HG03159 (cell line): ENCODE measurements around the gene TET2.

Source experiments
- ATAC-seq: cut with Tn5 transposase; IDR thresholded peaks from one replicate; pipeline ENCODE4 v1.9.1; 2021; ENCODE audit warnings: mild to moderate bottlenecking, moderate library complexity; ENCODE audit not compliant: unreplicated experiment

Gene TET2

GRCh38 chr4:105181259-105181658 is 34.6 kb downstream of the TET2 start:
- no peak for ATAC-seq

- no peak for ATAC-seq
These were observed 35.5 kb downstream of the TET2 start for GRCh38 chr4:105182211-105182610.

- ATAC-seq: no peak
These were observed 37.8 kb downstream of the TET2 start for GRCh38 chr4:105184316-105184980.

DNA sequence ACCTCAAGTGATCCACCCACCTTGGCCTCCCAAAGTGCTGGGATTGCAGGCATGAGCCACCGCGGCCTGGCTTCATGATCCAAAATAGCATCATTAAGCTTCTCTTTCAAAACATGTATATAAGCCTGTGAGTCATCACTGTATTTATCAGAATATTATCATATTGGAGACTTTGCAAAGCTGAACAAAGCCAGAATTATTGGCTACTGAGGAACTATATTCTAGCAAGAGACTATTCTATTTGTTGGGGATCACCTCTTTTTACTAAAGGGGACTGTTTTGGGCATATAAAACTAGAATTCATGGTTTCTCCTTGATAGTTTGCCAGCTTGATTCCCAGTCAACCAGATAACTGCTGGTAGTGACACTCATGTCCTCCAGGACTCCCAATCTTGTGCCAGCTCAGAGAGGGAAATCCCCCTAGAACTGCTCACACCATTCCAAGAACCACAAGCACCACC is 40.1 kb downstream of the TET2 start:
- ATAC-seq: no peak

DNA sequence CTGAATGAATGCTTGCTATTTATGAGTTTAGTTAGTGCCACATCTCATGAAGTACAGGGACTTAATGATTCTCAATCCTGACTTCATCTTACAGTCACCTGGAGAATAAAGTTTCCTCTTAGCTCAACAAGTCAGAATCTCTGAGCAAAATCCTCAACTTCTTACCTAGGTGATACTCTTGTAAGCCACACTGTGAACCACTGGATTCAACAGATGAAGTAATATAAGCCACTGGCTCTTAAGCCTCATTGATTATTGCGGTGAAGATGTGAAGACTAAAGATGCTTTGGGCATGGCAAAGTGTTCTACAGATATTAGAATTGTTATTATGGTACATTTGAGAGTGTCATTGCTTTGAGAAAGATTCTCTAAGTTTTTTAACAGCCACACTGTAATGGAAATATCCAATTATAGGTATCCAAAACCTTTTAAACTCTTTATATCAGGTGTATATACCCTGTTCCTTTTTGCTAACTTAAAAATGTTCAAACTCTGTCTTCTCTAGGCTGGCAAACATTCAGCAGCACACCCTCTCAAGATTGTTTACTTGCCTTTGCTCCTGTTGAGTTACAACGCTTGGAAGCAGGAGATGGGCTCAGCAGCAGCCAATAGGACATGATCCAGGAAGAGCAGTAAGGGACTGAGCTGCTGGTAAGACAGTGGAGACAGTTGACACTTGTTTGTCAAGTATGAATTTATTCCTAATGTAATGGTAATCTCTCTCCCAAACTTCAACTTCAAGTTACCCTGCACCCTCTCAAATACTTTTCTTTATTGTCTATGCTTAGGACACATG is 43.4 kb downstream of the TET2 start:
- no peak for ATAC-seq

GRCh38 chr4:105191621-105192210 is 45.0 kb downstream of the TET2 start:
- peak; percentile 40 for ATAC-seq

DNA sequence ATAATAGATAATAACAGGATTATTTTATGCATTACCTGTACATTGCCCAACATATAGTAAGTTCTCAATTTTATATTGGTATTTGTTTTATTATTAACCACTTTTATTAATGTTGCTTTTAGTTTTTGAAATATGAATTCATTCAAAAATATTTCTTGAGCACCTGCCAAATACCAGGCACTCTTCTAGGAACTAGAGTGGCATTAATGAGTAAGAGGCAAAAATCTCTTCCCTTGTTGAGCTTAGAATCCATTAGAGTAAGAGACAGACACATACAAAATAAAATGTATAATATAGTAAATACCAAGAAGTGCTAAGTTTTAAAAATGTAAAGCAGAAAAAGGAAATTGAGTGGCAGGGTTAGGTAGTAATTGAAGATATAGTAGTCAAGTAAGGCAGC is 45.8 kb downstream of the TET2 start:
- ATAC-seq: no peak

DNA sequence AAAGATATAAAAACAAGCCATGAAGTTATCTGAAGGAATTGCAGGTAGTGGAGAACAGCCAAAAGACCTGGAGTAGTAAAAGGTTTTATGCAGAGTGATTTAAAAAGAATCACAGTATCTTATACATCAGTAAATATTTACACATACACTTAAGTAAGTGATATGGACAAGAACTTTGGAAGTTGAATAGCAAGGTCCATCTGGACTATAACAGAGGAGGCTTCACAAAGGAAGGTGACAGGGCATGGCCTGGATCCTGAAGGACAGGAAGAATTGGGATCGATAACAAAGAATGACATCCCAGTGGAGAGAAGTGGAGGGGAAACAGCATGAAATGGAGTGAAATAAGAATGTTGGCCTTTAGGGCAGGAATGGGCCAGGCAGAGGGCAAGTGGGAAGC is 46.2 kb downstream of the TET2 start:
- ATAC-seq: no peak

DNA sequence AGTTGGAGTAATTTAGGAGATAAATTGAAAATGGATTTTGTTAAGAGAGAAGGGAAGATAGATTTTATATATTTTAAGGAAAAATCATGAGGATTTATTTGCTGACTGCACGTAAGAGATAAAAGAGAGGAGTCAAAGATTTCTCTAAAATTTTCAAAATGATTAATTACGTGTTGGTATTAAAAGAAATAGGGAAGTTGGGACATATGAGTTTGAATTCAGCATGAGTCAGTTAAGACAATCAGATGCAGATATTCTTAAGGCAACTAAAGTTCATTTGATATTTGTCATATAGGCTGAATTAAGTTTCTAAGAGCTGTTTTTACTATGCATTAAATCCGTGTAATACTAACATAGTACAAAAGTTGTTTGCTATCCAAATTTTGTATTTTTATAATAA is 46.9 kb downstream of the TET2 start:
- ATAC-seq: no peak

DNA sequence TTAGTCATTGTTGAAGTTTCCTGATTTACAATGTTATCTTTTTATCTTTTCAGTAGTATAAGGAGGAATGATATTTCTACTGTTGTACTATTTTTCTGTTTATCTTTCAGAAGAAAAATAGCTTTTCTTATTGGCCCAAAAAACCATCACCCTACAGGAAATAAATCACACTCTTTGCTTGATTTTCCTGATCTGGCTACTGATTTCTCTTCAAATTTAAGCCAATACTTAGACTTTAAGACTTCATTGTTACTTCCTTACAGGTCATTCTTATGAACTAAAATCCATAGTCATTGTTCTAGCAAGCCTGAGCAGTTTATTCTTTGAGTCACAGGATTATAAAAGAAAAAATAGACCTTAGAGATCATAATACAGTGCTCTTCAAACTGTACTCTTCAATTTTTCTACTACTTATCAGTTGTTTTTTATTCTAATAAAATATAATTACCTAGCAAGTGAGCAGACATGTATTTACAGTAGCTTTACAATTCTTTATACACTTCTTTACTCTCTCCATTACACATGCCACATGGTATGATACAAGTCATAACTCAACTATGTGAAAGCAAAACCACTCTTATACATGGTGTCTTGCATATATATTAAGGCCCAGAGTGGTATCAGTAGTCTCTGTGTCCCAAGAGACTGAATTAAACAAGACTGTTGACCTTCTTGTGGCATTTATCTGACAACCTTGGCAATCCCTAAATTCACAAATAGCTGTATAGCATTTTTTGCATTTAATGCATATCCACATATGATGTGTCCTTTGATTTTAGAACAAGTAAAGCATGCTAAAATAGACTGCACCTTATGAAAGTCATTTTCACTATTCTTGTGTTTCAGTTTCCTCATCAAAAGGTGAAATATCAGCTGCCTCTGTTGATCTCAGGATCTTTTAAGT is 47.9 kb downstream of the TET2 start:
- peak; percentile 96 for ATAC-seq

DNA sequence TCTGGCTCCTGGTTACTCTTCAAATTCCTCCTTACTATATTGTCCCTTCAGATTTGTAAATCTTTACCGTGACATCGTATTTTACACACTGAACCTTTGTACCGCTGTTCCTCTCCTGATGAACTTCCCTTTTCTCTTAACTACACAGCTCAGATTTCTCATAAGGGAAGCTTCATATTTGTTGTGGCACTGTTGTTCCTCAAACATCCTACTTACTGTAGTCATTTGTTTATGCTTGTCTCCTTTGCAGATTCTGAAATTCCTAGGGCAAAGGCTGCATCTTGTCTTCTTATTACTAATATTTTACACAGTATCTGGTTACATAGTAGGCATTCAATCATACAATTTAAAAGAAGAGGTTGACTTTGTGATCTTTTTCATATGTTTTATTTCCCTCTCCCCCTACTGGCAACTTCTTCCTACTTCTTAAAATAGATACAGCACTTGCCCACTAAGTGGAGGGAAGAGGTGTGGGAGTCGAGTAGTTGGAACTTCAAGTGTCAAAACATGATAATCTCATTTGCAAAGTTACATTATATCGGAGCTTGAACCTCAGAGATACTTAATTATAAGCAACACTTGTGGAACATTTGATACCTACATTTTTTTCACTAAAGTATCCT is 50.0 kb downstream of the TET2 start:
- ATAC-seq: no peak

DNA sequence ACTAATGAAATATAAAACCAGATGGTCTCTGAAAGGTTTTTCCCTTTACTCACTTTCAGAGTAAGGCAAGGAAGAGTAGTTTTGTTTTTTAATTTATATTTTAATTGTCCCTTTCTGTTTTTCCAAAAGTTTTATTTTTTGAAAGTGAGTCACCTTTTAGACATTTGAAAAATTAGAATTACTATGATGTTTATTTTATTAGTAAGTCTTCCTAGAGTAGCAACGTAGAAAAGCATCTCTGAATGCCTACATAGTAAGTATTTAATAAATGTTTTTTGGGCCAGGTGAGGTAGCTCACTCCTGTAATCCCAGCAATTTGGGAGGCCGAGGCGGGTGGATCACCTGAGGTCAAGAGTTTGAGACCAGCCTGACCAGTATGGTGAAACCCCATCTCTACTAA is 51.1 kb downstream of the TET2 start:
- no peak for ATAC-seq

- no peak for ATAC-seq
These were observed 51.9 kb downstream of the TET2 start for GRCh38 chr4:105198541-105198940.

- no peak for ATAC-seq
These were observed 59.5 kb downstream of the TET2 start for GRCh38 chr4:105206214-105206613.

- ATAC-seq: no peak
These were observed 60.7 kb downstream of the TET2 start for GRCh38 chr4:105207386-105207785.

GRCh38 chr4:105208561-105208960 is 61.9 kb downstream of the TET2 start:
- no peak for ATAC-seq

DNA sequence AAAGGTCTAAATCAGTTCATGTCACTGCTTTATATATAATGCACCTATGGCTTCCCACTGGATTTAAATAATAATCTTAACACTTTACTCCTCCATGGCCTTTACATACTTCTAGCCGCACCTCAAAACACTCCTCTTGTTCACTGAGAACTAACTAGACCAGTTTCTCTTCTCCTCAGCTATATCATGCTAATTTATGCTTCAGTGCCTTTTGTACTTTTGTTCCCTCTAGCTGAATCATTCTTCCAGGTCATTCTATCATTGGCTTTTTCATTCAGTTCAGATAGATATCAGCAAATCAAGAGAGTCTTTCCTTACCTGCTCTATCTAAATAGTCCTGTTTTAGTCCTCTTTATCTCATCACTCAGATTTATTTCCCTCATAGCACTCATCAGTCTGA is 64.2 kb downstream of the TET2 start:
- ATAC-seq: no peak

DNA sequence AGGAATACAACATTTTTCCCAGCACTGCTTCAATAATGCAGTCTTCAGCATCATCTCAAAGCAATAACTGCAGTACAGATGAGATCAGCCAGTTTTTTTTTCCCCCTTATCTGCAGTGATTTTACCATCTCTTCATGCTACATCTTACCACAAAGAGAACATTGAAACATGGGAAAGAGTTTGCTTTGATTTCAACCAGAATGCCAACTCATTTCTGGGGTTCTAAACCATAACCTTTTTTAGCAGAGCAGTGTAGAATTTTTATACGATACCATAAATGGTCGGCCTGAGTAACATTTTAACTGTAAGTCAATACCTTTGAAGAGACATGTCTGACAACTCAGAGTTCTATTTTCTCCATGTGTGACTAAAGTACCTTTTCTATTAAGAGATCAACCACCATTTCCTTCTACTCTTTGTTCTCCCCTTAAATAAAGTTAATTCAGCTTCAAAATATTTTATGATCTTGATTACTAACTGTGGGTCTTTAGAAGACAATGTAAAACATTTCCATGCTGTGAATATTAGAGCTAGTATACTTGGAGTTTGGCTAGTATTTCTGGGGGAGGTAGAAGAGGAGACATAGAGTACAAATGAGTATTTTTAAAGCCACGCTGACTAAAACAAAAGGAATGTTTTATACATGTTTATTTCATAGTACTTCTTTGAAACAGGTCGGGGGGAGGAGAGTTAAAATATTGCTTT is 69.1 kb downstream of the TET2 start:
- ATAC-seq: no peak

- ATAC-seq: no peak
These were observed 78.8 kb downstream of the TET2 start for GRCh38 chr4:105225500-105225899.

DNA sequence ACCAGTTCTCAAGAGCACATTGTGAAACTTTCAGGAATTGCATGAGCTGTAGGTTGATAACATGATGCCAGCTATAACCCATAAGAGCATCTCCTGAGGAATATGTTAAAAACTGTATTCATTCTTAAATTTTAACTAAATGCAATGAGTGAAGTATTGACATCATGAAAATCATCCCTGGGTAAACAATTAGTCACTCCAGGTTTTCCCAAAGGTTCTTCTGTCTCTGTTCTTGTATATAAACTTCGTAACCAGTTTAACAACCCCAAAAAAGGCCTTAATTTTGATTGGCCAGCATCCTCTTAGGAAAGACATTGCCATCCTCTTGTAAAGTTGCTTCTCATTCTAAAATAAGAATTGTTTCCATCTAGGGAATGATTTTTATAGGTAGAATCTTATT is 80.4 kb downstream of the TET2 start:
- no peak for ATAC-seq
